Measurements from ENCODE around the gene FAM25A.
A peak's percentile ranks its signal among the peaks of the same experiment; 100 is the strongest.
"Not testable (repeated sequence)": the region's sequence is repeated elsewhere in the genome, so short reads cannot be mapped to it uniquely, and the experiment has no call there.

The FAM25A gene

DNA sequence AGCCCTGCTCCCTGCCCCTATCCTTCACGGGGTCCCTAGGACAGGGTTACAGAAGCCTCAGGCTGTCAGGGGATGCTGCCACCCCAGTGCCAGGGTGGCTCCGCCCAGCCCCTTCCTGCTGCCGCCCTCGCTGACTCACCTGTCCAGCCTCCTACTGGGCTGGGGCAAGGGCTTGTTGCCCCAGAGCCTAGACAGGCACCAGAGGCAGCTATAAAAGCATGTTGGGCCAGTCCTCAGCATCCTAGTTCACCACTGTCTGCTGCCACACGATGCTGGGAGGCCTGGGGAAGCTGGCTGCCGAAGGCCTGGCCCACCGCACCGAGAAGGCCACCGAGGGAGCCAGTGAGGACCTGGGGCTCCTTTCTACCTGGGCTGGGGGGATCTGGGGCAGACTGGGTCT lies at the start of gene FAM25A:
Gene FAM25A, plus strand, starts transcription at position 239 of the 400 bp plus-strand sequence. Its CDS starts 31 bp downstream, at position 270.
- not testable (repeated sequence) for DNase-seq

DNA sequence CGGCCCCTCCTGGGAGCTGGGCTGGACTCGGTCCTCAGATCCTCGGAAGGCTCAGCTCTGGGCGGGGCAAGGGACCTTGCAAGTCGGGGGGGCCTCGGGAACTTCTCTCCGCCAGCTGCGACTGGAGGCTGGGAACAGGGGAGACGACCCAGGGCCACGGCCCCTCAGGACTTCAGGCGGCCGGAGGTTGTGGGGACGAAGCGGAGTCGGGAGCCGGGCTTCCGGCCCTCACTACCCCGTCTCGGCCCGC lies 49.2 kb upstream of the FAM25A start:
- DNase-seq = no peak

DNA sequence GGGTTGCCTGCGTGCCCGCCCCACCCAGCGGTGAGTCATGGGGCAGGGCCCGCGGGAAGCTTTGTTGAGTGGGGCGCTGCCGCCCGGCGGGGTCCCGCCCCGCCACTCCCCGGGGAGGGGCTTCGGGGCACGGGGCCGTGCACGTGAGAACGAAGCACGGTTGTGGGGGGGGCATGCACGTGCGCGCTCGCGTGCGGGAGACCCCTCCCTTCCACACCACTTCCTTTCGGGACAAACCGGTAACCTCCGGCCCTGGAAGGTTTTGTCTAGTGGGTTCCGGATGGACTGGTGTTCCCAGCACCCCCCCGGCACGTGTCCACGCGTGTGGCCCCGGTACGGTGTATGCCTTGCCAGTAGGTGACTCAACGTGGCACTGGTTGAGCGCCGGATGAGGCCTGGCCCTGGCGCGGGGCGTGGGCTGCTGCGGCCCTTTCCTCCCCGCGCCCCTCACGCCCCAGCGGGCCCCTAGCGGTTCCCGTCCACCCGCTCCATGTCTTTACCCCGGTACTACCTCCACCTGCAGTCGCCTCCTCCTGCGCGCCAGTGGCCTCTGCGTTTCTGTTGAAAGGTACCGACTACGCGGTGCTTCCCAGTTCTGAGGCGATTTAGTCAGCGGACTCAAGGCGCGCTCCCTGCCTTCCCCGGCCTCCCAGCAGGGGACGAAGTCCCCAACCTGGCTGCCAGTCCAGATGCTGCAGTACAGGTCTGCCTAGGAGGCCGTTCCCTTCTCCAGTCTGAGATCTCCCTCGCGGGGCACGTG lies 48.7 kb upstream of the FAM25A start:
- DNase-seq = peak; percentile 52

GRCh38 chr10:86972613-86973380 lies 47.3 kb upstream of the FAM25A start:
- DNase-seq = no peak

DNA sequence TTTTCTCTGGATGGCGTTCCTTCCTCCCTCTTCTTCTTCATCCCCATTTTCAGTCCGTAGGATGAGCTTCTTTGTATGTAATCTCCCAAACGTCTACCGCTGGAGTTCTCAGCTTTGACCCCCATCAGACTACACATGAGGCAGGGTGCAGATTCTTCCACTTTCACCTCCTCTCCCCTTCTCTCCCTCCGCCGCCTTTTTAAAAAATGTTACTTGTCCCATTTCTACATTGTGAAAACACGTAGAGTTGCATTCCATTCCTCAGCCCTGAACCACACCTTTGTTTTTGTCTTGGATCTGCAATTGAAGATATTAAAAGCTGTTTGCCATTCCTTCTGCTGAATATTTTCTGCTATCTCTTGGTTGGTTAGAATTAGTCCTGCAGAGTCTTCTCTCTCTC lies 45.6 kb upstream of the FAM25A start:
- no peak for DNase-seq

GRCh38 chr10:86976362-86977056 lies 43.6 kb upstream of the FAM25A start:
- DNase-seq = no peak

GRCh38 chr10:86978457-86978856 lies 41.6 kb upstream of the FAM25A start:
- not testable (repeated sequence) for DNase-seq

DNA sequence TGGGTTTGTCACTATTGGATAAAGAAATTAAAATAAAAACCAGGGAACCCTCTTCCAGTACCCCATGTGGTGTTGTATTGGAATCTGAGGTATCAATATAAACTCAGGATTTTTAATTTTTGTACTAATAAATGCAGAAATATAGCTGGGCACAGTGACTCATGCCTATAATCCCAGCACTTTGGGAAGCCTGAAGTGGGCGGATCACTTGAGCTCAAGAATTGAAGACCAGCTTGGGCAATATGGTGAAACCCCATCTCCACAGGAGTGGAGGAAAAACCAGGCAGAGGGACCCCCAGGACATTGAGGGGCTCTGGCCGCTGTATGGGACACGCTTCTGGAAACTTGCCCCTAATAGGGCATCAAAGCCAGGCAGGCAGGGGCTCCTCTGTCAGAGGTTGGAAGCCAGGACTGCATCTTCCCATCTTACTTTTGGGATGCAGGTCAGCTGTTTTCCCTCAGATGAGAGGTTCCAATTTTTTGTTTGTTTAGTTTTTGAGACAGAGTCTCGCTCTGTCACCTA lies 40.7 kb upstream of the FAM25A start:
- DNase-seq = no peak

DNA sequence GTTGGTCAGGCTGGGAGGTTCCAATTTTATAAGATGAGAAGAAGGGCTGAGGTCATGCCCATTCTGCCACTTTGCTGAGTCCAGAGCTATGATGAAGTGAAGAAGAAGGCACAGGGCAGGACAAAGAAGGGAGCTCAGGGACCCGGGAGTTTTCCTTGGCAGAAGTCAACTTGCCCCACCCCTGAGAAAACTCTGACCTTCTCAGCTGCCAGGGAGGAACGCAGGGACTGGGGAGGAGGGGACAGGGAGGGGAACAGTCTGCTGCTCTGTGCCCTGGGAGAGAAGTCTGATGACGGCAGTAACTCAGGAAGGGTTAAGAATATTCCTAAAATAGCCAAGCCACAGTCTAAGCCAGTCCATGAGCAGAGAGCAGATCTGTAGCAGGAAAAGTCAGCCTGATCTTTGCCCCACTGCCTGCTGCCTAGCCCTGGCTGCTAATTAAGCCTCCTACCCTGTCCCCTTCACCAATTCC lies 40.1 kb upstream of the FAM25A start:
- DNase-seq = no peak

- DNase-seq = not testable (repeated sequence)
Observed at GRCh38 chr10:86981020-86981419, 39.1 kb upstream of the FAM25A start.

- DNase-seq = no peak
Observed at GRCh38 chr10:86981716-86982115, 38.4 kb upstream of the FAM25A start.

- not testable (repeated sequence) for DNase-seq
Observed at GRCh38 chr10:86984498-86984897, 35.6 kb upstream of the FAM25A start.

GRCh38 chr10:86988520-86988919 lies 31.6 kb upstream of the FAM25A start:
- no peak for DNase-seq

DNA sequence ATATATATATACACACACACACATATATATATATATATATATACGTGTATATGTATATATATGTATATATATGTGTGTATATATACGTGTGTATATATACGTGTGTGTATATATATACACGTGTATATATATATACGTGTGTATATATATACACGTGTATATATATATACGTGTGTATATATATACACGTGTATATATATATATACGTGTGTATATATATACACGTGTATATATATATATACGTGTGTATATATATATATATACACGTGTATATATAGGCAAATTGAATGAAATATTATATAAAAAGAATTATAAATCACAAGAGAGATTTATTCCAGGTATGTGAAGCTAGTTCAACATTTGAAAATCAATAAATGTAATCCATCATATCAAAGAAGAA lies 28.7 kb upstream of the FAM25A start:
- not testable (repeated sequence) for DNase-seq

DNA sequence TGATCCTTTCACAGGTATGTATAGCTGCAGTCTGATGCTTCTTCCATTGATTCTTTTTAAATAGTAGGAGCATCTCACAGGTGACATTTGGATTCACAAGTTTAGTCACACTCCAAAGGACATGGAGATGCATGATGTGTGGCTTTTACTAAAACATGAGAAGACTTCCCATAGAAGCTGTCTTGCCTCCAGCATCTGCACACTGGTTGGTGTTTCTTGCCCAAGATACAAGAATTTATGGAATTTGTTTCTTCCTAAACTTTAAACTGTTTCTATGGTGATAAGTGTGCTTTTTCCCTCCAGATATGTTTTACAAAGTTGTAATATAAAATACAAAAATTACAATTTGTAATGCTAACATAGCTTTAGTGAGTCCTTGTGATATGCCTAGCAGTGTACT lies 27.6 kb upstream of the FAM25A start:
- DNase-seq = no peak

GRCh38 chr10:86992929-86993328 lies 27.2 kb upstream of the FAM25A start:
- DNase-seq = no peak

DNA sequence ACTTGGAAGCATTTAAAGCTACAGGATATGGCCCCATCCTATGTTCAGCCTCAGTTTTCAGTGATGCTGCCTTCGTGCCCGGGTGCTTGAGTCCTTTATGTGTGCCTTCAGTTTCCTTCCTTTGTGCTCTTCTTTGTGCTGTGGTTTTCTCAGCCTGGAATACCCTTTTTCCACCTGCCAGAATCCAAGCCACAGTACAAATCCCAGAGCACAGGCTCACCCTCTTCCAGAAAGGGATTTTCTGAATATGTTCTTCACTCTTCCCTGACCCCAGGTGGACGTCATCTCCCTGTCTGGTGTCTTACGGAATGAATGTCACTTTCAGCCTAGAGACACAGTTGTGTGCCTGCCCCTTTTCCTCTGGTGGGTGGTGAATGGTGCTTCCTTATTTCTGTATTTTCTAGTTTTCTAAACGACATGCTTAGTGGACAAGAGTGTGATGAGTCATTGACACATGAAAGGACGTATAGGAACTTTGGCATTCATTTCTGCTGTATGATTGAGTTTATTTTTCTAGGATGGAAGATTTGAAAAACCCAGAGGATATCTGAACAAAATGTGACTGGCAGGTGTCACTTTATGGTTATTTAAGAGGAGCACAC lies 20.2 kb upstream of the FAM25A start:
- not testable (repeated sequence) for DNase-seq

GRCh38 chr10:87000491-87000890 lies 19.6 kb upstream of the FAM25A start:
- no peak for DNase-seq

GRCh38 chr10:87007124-87007523 lies 13.0 kb upstream of the FAM25A start:
- not testable (repeated sequence) for DNase-seq

- DNase-seq = not testable (repeated sequence)
Observed at GRCh38 chr10:87007674-87008073, 12.4 kb upstream of the FAM25A start.

DNA sequence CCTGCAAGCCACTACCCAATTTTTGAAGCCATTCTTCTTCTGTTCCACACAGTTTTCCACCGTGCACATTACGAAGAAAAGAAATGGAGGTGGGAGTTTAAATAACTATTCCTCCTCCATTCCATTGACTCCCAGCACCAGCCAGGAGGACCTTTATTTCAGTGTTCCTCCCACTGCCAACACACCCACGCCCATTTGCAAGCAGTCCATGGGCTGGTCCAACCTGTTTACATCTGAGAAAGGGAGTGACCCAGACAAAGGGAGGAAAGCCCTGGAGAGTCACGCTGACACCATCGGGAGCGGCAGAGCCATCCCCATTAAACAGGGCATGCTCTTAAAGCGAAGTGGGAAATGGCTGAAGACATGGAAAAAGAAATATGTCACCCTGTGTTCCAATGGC lies 11.8 kb upstream of the FAM25A start:
- not testable (repeated sequence) for DNase-seq

- not testable (repeated sequence) for DNase-seq
Observed at GRCh38 chr10:87009134-87009696, 10.9 kb upstream of the FAM25A start.

DNA sequence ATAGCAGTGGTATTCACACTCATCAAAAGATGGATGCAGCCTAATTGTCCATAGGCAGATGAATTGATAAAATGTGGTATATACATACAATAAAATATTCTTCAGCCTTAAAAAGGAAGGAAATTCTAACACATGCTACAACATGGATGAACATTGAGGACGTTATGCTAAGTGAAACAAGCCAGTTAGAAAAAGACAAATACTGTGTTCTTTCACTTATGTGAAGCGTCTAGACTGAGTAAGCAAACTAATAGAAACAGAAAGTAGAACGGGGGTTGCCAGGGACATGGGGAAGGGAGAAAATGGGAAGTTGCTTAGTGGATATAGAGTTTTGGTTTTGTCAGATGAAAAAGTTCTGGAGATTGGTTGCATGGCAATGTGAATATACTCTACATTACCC lies 6.6 kb upstream of the FAM25A start:
- DNase-seq = not testable (repeated sequence)
